ENCODE measurements around the gene SLC25A42.
"Not testable (repeated sequence)": the region's sequence is repeated elsewhere in the genome, so short reads cannot be mapped to it uniquely, and the experiment has no call there.

Gene SLC25A42

GRCh38 chr19:19063183-19064097 is at the start of gene SLC25A42:
TSS of gene SLC25A42 (plus strand) at chr19:19063994. CDS start at chr19:19096125, 32,131 bp downstream.
- DNase-seq (ENCODE audit: low read depth), result peak; percentile 99
- peak within 1 kb of the TSS; percentile 80 for H3K4me3 ChIP-seq (ENCODE audit: low read depth, low read length)
- TF ChIP-seq CTCF (IDR thresholded peaks at IDR 0.05; ENCODE audit: control insufficient read depth, extremely low read depth, insufficient read depth), result no peak

- TF ChIP-seq CTCF (IDR thresholded peaks at IDR 0.05; ENCODE audit: control insufficient read depth, extremely low read depth, insufficient read depth), result no peak
- no peak overlapping the region for H3K4me3 ChIP-seq (ENCODE audit: low read depth, low read length)
- peak; percentile 30 for DNase-seq (ENCODE audit: low read depth)
Measured at GRCh38 chr19:19021115-19021514, 42.7 kb upstream of the SLC25A42 start.

GRCh38 chr19:19022380-19022961 is 41.3 kb upstream of the SLC25A42 start:
- no peak for TF ChIP-seq CTCF (IDR thresholded peaks at IDR 0.05; ENCODE audit: control insufficient read depth, extremely low read depth, insufficient read depth)
- DNase-seq (ENCODE audit: low read depth), result no peak
- no peak overlapping the region for H3K4me3 ChIP-seq (ENCODE audit: low read depth, low read length)

- not testable (repeated sequence) for DNase-seq (ENCODE audit: low read depth); H3K4me3 ChIP-seq (ENCODE audit: low read depth, low read length)
Measured at GRCh38 chr19:19023376-19023775, 40.4 kb upstream of the SLC25A42 start.

- DNase-seq (ENCODE audit: low read depth), result no peak
- no peak for TF ChIP-seq CTCF (IDR thresholded peaks at IDR 0.05; ENCODE audit: control insufficient read depth, extremely low read depth, insufficient read depth)
- peak overlapping the region; percentile 31 for H3K4me3 ChIP-seq (ENCODE audit: low read depth, low read length)
Measured at GRCh38 chr19:19025861-19026260, 37.9 kb upstream of the SLC25A42 start.

- DNase-seq (ENCODE audit: low read depth), result peak; percentile 95
- TF ChIP-seq CTCF (IDR thresholded peaks at IDR 0.05; ENCODE audit: control insufficient read depth, extremely low read depth, insufficient read depth), result peak; percentile 70
- peak overlapping the region; percentile 31; the same call in 1 of the 2 replicates for H3K4me3 ChIP-seq (ENCODE audit: low read depth, low read length)
Measured at GRCh38 chr19:19026299-19026971, 37.4 kb upstream of the SLC25A42 start.

GRCh38 chr19:19027228-19027627 is 36.6 kb upstream of the SLC25A42 start:
- DNase-seq (ENCODE audit: low read depth), result no peak
- no peak overlapping the region for H3K4me3 ChIP-seq (ENCODE audit: low read depth, low read length)
- no peak for TF ChIP-seq CTCF (IDR thresholded peaks at IDR 0.05; ENCODE audit: control insufficient read depth, extremely low read depth, insufficient read depth)

Data from LNCaP clone FGC (cell line).